SK-N-MC (cell line): ENCODE data around the gene FMO2.

Source experiments
- EZH2 ChIP-seq: fragments of 200-600 bp; sonication (generic); IDR thresholded peaks from one replicate; pipeline ENCODE4 v1.6.1; 2017; ENCODE audit warnings: antibody characterized with exemption
- FOXP2 ChIP-seq: optimal IDR thresholded peaks from 2 replicates; pipeline ENCODE3; 2011; ENCODE audit warnings: mild to moderate bottlenecking, moderate library complexity; ENCODE audit not compliant: insufficient read depth; ENCODE audit errors: extremely low read length, control extremely low read depth
- POLR2AphosphoS5 ChIP-seq: IDR thresholded peaks from 2 replicates; pipeline ENCODE4 v1.6.1; 2012; ENCODE audit warnings: mild to moderate bottlenecking, low read depth, low read length, borderline replicate concordance

DNA sequence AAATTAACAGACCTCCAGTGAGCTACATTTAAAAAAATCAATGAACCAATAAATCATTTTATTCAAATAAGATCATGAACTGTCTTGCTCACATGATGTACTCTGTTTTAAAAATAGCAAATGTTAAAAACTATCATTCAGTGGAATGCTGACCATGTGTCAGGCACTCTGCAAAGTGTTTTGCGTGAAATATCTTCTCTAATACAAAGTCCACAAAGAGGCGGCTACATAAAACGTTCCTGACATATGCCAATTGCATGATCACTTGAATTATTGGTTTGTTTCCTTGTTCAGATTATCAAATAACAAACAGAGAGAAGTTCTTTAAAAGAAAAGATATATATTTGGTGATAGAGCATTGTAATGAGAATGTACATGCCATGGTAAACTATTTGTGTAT is 10.7 kb downstream of the FMO2 start:
- TF ChIP-seq EZH2: no peak
- no peak for TF ChIP-seq FOXP2
- no peak for TF ChIP-seq POLR2AphosphoS5
